GM19372 (cell line): ENCODE results near the gene SP5.
"Not testable (repeated sequence)": the region's sequence is repeated elsewhere in the genome, so short reads cannot be mapped to it uniquely, and the experiment has no call there.

Experiments used
- ATAC-seq: cut with Tn5 transposase; IDR thresholded peaks from one replicate; pipeline ENCODE4 v1.9.1; 2021; ENCODE audit warnings: mild to moderate bottlenecking, low read depth, moderate library complexity; ENCODE audit not compliant: unreplicated experiment

Gene SP5

DNA sequence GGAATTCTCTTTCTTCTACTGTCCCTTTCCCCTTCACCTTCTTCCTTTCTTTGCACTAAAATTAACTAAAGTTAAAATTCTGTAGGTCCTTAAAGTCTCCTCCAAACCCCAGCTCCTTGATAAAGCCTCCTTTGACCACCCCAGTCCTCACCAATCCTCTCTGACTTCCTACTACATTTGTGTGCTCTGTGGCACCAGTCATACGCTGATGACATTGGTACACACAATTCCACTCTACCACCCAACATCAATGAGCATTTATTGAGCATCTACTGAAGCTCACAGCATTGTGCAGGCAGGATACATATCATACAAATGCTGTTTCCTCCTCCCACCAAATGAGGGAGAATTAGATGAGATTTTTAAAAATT, 4.5 kb upstream of the SP5 start:
- no peak for ATAC-seq

DNA sequence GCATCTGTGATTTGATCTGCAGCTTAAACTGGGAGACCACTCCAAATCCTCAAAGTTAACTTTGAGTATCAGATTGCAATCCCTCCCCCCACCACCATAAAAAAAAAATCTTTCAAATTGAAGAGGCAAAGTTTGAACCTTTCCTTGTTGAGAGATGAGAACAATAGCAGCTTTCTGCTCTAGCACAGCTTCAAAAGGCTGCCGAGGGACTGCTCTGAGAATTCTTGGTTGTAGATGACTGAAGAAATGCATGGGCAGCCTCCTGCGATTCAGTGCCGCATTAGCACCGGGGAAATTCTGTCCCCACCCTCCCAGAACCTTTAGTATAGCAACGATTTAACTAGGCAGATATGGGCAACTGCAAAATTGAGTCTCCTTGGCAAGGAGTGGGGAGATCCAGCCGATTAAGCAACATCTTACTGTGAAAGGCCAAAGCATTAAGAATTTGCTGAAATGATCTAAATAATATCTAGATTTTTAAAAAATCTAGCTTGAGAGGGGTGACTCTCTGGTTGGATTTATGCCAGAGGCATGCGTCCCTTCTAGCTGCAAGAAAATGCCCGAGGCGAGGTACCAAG, 3.9 kb upstream of the SP5 start:
- ATAC-seq, result no peak

DNA sequence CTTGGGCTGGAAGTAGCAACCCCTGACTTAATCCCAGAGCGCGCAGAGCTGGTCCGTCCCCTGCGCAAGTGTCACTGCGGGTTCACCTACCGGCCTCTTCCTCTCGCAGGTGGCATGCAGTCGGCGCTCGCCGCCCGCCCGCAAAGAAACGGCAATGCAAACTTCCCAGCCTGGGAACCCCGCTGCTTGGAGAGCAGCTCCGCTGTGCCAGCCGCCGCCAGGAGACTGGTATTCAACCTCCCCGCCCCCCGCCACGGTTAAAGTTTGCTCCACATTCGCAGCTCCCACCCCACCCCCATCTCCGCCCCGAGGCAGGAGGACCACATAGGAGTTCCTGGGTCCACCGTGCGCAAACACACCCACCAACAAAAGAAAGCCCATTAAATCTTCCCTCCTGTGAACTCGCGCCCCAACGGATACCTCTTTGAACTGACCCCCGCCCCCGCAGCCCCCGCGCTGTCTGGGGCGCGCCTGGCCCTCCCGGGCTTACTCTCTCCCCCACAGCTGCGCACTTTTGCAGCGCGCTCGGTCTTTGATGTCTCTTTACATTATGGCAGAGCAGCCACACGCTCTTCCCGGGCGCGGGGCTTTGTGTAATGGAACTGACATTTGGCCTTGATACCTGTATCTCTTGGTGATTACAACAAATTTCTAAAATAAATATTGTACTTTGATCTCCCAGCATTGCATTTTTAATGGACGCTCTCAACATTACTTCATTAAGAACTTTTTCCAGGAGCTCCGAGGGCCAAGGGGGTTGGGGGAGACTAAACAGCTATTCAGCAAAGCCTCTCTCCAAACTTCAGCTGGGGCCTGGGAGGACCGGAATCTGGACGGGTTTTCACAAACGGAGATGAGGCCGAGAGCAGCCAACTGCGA, 3.1 kb upstream of the SP5 start:
- no peak for ATAC-seq

DNA sequence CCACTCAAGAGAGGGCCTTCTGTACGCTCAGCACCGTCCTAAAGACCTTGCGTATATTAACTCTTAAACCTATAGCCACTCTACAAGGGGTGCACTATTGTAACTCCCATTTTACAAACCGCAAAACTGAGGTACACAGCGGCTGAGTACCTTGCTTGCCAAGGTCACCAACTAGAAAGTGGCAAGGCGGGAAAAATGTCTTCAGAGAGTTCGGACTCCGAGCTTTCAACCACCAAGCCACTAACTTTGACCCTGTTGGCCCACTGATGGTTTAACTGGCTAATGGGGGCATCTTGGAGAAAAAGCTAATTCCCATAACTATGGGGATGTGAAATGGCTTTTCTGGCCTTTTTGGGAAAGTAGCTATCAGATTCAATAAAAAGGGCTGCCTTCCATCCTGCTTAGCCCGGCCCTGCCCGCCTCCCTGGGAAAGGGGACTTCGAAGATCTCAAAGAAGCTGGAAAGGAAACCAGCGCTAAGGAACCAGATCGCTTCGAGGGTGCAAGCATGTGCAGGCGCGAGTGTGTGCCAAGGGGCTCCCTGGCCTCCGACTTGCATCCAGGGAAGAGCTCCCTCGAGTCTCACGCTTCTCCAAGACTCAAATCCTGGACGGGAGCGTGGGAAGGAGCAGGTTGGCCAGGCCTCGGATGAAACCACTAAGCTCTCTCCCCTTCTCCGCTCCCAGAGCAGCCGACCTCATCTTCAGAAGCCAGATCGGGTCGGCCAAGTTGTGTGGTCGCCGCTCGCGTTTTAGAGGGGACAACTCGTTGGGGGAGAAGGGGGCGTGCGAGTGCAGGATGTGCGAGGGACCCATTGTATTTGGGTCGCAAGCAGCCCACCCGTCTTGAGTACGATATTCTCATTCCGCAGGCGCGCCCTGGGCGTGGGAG, 2.2 kb upstream of the SP5 start:
- ATAC-seq, result no peak

DNA sequence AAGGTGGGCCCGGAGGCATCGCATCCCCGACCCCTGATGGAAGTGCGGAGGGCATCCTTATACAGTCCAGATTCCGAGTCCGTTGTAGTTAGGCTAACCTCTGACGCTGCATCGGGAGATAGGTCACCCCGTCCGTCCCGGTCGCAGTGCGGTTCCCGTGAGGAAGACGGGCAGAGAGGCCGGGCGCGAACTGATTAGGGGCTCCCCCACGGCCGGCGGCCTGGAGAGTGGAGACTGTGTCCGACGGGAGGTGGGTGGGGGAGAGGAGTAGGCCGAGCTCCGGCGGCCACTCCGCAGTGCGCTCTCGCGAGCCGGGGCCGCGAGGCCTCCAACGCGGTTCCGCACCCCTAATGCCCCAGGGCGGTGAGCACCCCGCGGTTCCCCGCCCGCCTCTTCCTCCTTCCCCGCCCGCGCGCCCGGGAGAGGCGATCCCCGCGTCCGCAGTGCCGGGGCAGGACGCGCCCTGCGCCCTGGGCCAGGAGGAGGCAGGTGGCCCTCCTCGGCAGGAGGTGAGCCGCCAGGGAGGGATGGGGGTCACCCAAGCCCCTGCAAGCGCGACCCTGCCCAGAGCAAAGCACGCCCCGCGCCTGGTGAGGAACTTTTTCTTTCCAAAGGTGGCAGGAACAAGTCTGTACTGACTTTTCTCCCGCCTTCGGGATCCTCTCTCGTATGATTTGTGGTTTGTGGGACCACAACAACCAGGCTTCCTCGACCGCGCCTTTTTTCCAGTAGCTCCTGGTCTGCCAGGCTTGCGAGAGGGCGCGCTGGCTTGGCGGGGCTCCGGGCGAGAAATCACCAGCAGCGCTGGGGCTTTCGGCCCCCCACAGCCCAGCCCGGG, 1.4 kb upstream of the SP5 start:
- ATAC-seq, result no peak

DNA sequence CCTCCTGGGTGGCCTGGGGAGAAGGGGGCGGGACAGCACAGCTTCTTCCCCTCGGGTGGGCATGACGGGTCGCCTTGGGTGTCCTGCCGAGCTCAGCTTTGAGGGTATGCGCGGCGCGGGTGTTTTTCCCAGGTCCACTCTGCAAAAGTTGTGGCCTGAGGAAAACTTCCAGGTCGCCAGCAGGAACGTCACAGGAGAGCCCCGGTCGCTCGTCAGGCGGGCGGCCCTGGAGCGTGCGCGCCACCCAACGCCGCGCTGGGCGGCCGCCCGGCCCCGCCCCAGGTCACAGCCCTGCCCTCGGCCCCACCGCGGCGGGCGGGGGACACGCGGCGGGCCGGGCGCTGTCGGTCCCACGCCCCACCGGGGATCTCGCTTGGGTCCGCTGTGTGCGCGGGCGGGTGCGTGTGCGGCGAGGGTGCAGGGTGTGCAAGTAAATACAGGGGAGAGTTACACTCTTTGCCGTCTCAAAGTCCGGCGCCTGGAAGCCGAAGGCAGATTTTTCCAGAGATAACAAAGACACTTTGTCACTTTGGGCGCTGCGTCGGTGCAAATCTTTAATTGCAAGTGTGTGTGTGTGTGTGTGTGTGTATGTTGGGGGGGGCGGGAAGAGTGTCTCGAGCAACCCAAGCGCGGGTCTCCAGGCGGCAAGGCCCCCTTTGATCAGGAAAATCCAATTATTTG, 616 bp upstream of the SP5 start:
- no peak for ATAC-seq

DNA sequence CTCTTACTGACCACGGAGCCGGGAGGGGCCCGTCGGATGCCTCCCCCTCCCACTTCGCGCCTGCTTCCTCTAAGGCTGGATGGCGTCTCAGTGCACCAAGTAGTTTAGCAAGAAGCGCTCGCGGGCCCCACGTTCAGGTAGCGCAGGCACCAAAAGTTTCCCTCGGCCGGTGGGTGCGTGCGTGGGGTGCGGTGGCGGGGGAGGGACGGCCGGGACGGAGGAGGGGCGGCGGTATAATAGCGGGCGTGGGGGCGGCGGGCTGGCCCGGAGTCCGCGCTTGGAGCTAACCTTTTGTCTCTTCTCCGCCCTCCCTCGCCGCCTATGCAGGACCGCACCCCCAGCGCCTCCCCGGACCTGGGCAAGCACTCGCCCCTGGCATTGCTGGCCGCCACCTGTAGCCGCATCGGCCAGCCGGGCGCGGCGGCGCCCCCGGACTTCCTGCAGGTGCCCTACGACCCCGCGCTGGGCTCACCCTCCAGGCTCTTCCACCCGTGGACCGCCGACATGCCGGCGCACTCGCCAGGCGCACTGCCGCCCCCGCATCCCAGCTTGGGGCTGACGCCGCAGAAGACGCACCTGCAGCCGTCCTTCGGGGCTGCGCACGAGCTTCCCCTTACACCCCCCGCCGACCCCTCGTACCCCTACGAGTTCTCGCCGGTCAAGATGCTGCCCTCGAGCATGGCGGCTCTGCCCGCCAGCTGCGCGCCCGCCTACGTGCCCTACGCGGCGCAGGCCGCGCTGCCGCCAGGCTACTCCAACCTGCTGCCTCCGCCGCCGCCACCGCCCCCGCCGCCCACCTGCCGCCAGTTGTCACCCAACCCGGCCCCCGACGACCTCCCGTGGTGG, 1.0 kb downstream of the SP5 start:
- no peak for ATAC-seq

DNA sequence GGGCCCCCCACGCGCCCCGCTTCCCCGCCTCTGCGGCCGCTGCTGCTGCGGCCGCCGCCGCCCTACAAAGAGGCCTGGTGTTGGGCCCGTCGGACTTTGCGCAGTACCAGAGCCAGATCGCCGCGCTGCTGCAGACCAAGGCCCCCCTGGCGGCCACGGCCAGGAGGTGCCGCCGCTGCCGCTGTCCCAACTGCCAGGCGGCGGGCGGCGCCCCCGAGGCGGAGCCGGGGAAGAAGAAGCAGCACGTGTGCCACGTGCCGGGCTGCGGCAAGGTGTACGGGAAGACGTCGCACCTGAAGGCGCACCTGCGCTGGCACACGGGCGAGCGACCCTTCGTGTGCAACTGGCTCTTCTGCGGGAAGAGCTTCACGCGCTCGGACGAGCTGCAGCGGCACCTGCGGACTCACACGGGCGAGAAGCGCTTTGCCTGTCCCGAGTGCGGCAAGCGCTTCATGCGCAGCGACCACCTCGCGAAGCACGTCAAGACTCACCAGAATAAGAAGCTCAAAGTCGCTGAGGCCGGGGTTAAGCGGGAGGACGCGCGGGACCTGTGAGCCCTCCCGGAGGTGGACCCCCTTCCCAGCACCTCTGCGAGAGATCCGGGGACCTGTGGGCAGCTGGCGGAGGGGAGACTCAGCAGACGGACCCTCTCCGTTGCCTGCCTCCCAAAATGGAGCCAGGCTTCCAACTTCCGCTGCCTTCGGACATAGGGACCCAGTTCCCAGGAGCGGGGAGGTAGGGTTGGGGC, 1.9 kb downstream of the SP5 start:
- no peak for ATAC-seq

DNA sequence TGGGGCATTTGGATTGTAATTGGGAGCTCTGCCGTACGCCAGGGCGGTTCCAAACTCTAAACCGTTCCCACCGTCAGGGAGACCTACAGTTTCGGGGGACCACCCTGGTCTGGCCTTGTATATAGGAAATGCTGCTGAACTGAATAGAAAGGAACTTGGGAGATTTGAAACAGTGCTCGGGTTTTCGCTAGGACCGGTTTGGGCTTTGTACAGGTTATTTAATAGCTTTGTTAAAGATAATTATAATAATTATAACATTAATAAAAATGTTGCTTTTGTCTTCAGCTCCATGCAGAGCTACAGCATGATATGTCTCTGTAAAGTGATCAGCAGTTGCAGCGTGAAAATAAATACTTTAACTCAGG, 2.4 kb downstream of the SP5 start:
- no peak for ATAC-seq

DNA sequence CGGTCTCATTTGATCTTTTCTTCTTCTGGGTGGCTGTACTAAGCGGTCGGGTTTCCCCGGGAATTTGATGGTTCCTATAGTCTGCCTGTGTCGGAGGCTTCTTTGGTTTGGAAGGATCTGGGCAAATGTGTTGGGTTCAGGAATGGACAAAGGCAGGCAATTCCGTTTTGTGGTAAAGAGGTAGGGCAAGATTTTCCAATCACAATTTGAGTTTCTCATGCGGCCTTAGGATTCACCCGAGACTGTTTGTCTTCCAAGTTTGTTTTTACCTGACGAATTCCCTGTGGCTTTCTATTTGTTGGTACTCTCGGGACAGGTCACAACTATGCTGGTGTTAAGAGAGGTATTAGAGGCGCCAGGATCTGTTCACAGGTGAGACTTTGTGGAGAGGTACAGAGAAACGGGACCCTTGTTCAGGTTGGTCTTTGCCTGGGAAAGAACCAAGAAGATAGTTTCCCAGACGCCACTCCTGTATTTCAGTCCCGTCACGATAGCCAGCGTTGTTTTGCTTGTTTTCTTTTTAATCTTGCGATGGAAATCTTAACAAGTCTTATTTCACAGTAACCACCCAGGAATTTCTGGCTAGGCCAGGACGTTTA, 3.0 kb downstream of the SP5 start:
- ATAC-seq, result no peak

DNA sequence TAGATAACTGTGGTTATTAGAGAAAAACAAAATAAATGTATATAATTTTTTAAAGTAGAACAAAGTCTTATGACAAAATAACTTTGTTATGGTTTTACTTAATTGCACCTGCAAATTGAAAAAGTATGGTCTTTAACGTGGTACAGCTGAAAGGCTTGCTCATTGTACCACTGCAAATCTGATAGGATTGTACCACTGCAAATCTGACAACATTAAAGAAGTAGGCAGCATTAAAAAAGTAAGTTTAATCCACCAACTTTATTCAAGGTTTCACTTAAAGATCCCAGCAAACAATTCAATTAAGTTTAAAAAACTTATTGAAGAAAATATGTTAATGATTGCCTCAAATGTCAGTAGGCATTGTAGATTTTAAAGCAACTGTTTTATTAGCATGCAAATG, 4.7 kb downstream of the SP5 start:
- ATAC-seq, result no peak

DNA sequence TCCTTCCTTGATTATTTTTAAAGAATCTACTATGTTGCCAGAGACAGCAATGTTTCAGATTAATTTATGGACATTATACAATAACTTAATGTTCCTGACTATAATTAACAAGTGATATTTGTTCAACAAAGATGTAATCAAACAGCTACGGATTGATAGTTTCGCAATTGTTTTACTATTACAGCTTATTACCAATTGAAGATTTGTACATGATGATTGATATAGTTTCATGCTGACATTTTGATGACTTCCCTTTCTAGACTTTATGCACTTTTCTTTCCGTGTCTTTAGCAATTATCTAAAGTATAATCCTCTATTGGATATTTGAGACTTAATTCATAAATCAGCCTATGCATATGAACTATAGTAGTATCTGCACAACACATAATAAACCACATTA, 6.5 kb downstream of the SP5 start:
- ATAC-seq, result no peak

DNA sequence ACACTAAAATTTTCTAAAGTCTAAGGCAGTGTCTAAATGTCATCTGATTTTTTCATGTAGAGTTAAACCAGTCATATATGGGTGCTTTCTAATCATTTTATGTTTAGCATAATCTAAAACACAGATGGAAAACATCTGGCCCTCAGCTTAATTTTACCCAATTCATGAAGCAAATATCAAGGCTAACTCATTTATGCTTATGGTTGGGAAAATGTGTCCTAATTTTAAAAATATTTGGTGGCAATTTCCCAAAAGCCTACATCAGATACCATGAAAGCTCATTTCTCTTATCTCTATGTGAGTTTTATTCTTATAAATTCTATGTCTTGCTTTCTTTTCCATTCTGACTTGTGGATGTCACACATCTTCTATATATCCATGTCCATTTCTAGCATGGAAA, 7.2 kb downstream of the SP5 start:
- ATAC-seq, result no peak

DNA sequence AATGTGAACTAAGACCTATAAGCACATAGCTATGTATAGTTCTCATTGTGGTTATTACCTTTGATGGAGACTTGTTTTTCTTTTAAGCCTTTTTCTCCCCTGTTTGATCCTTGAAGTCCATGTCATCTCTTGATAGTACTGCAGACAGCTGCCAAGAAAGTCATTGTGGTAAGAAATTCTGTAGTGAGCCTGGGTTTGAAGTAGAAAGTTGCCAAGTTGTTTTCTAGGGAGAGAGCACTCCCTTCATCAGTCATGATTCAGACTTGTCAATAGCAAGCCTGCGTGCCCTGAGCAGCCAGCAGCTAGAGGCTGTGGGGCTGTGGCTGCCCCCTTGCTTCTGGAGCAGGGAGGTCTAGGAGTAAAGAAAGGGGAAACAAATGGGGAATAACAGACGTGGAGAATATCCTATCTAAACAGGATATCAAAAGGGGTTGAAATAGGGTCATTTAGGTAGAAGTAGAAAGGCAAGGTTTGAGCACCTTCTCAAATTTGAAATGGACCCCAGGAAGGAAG, 8.4 kb downstream of the SP5 start:
- ATAC-seq, result no peak

DNA sequence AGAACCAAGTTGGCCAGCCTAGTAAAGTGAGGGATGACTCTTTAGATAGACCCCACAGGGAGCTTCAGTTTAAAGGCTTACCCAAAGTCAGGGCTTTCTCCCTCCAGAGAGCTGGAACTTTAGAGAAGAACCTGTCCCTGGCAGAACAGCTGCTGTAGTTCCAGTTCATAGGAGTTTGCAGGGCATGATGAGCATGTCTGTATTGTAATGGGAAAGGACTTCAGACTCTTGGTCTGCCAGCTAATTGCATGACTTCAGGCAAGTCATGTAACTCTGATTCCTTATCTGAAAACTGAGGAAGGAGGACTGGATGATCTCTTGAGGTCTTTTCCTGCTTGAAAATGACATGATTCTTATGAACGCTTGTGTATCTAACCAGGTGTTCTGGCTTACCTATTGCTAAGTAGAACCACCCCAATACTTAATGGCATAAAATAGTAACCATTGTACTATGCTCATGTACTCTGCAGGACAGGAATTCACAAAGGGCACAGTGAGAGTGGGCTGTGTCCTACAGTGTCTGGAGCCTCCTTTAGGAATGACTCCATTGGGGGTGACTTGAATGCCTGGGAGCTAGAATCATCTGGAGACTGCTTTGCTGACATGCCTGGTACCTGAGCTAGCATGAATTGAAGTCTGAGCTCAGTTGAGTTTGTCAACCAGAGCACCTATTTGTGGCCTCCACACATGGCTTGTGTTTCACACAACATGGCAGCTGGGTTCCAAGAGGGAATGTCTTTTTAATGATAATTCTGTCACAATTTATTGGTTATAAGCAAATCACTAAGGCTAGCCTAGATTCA, 18.9 kb downstream of the SP5 start:
- no peak for ATAC-seq

DNA sequence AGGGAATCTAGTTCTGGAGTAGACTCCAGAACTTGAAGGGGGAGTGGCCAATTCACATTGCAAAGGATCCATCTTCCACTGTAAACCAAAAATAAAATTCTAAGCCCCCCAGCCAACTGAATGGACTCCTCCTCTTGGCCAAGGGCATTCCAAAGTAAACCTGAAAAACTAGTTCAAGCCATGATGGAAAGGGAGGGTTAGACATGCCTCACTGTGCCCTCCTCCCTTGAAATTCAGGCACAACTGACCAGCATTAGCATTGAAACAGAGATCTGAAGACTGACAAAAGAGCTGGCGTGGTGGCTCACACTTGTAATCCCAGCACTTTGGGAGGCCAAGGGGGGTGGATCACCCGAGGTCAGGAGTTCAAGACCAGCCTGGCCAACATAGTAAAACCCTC, 19.5 kb downstream of the SP5 start:
- ATAC-seq, result not testable (repeated sequence)

DNA sequence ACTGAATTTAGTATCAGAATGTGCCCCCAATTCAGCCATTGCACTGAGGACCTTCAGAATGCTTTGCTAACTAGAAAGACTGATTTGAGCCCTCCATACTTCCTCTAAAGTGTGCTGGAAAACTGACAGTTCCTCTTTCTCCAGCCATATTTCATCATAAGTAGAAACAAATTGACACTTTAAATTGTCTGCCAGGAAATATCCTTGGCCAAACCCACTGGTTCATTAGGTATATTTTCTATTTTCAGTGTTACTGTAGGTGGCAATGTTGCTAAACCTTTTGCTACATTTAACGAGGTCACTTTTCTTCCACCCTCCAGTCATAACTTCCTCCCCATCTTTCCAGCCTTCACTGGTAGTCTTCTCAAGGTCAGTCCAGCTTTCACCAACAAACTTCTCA, 21.5 kb downstream of the SP5 start:
- ATAC-seq, result no peak
